Mucosa of descending colon (tissue), 3 donors: Measurements from ENCODE around the gene DMGDH. TPM values are rescaled to one million over a fixed set of nuclear protein-coding genes. Genes with fewer than 3 reads are reported as not detected.

ENCODE experiments used
- ATAC-seq: fragments of 200-7000 bp; cut with Tn5 transposase; one replicate; pipeline ENCODE4 v1.9.1; 2020; ENCODE audit warnings: mild to moderate bottlenecking, moderate library complexity
- DNase-seq, 3 donors: peaks; one replicate each; pipeline ENCODE4 v3.0.0-alpha.2; 2020
- H3K36me3 ChIP-seq: fragments of 200-600 bp; one replicate; pipeline ENCODE4 v1.8.0; 2021; ENCODE audit warnings: low read depth, mild to moderate bottlenecking
- H3K4me1 ChIP-seq: fragments of 200-600 bp; one replicate; pipeline ENCODE4 v1.8.0; 2021; ENCODE audit warnings: low read depth, mild to moderate bottlenecking
- H3K4me3 ChIP-seq: fragments of 200-600 bp; one replicate; pipeline ENCODE4 v1.8.0; 2021; ENCODE audit warnings: mild to moderate bottlenecking
- H3K9me3 ChIP-seq: fragments of 200-600 bp; one replicate; pipeline ENCODE4 v1.8.0; 2021; ENCODE audit warnings: mild to moderate bottlenecking
- CTCF ChIP-seq: fragments of 200-600 bp; IDR thresholded peaks from one replicate; pipeline ENCODE4 v1.8.0; 2022; ENCODE audit warnings: antibody characterized with exemption, mild to moderate bottlenecking
- intact Hi-C, 2 donors: fragments of 100-400 bp; cut with DNase I in 1 of 2; cut with micrococcal nuclease in 1 of 2; formaldehyde crosslinking; loops; one replicate each; pipeline versions ENCODE4 v1.11.0 to v1.11.1; 2022; cut with DNase I, micrococcal nuclease
- total RNA-seq, 3 donors: library from RNA; stranded (reverse); fragmentation: NEBNext Ultra II Directional in 2 of 3; extraction: Animal tissue kit (Norgen Biotek cat#: 25700) in 2 of 3; gene quantifications; one replicate each; pipeline versions ENCODE4 v1.2.1 to v1.2.4, GENCODE V29; 2021 to 2023
- donor health status: DM: no; HTN: no; CAD: no; lungs with moderate emphysema.
- donor health status: DM: no; HTN: no; CAD: no.
- donor health status: DM: no; HTN: yes; CAD: no.

The DMGDH gene
- total RNA-seq, 3 donors from 2014 or later = 1.2 to 3.6 (median 1.8) TPM

GRCh38 chr5:79048437-79048836 is 21.0 kb downstream of the DMGDH start:
- no peak for ATAC-seq

GRCh38 chr5:79047199-79047598 is 22.3 kb downstream of the DMGDH start:
- H3K4me3 ChIP-seq = no peak overlapping the region
- H3K4me1 ChIP-seq = no peaks in the 10 kb centered on the region
- intact Hi-C loops = no loop called here
- no peaks in the 10 kb centered on the region for H3K9me3 ChIP-seq
- H3K36me3 ChIP-seq = no peaks in the 10 kb centered on the region
- DNase-seq = no peak
- TF ChIP-seq CTCF = no peak
- no peak for ATAC-seq

More at GRCh38 chr5:79048437-79048836, 21.0 kb downstream of the DMGDH start:
- intact Hi-C loops = no loop called here
- H3K9me3 ChIP-seq = no peaks in the 10 kb centered on the region
- DNase-seq = no peak
- H3K4me1 ChIP-seq = no peaks in the 10 kb centered on the region
- TF ChIP-seq CTCF = no peak
- H3K4me3 ChIP-seq = no peak overlapping the region
- H3K36me3 ChIP-seq = no peaks in the 10 kb centered on the region

GRCh38 chr5:79042188-79042587 is 27.3 kb downstream of the DMGDH start:
- ATAC-seq = no peak
- Histone ChIP-seq H3K4me1 (no peaks in the 10 kb centered on the region), H3K9me3 (no peaks in the 10 kb centered on the region), H3K4me3 (no peak overlapping the region), H3K36me3 (no peaks in the 10 kb centered on the region)
- intact Hi-C loops = no loop called here
- TF ChIP-seq CTCF = no peak
- no peak for DNase-seq

- DNase-seq (no peak), ATAC-seq (no peak)
- TF ChIP-seq CTCF = no peak
- no peak overlapping the region for H3K4me3 ChIP-seq
- no peaks in the 10 kb centered on the region for H3K9me3 ChIP-seq
- intact Hi-C loops = no loop called here
- no peaks in the 10 kb centered on the region for H3K4me1 ChIP-seq
- no peaks in the 10 kb centered on the region for H3K36me3 ChIP-seq
Measured at GRCh38 chr5:79036769-79037168, 32.7 kb downstream of the DMGDH start.

- intact Hi-C loops = no loop called here
- no peak for ATAC-seq
Measured at GRCh38 chr5:79035237-79035636, 34.2 kb downstream of the DMGDH start.

More at GRCh38 chr5:79035237-79035636, 34.2 kb downstream of the DMGDH start:
- DNase-seq = no peak
- Histone ChIP-seq H3K9me3 (no peaks in the 10 kb centered on the region), H3K36me3 (no peaks in the 10 kb centered on the region), H3K4me3 (no peak overlapping the region), H3K4me1 (no peaks in the 10 kb centered on the region)
- no peak for TF ChIP-seq CTCF
